Subcutaneous preadipocyte (primary cell): ENCODE measurements around the gene GATAD1. TPM values are rescaled to one million over a fixed set of nuclear protein-coding genes. Genes with fewer than 3 reads are reported as not detected.

Experiments used
- total RNA-seq: library from RNA; depleted of rRNA; stranded (reverse); fragments of >200 nt; gene quantifications from 2 replicates; pipeline ENCODE4 v1.2.3, GENCODE V29; 2012

The GATAD1 gene, protein sequence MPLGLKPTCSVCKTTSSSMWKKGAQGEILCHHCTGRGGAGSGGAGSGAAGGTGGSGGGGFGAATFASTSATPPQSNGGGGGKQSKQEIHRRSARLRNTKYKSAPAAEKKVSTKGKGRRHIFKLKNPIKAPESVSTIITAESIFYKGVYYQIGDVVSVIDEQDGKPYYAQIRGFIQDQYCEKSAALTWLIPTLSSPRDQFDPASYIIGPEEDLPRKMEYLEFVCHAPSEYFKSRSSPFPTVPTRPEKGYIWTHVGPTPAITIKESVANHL
- 23.5 and 28.5 TPM in 2 replicates for total RNA-seq

DNA sequence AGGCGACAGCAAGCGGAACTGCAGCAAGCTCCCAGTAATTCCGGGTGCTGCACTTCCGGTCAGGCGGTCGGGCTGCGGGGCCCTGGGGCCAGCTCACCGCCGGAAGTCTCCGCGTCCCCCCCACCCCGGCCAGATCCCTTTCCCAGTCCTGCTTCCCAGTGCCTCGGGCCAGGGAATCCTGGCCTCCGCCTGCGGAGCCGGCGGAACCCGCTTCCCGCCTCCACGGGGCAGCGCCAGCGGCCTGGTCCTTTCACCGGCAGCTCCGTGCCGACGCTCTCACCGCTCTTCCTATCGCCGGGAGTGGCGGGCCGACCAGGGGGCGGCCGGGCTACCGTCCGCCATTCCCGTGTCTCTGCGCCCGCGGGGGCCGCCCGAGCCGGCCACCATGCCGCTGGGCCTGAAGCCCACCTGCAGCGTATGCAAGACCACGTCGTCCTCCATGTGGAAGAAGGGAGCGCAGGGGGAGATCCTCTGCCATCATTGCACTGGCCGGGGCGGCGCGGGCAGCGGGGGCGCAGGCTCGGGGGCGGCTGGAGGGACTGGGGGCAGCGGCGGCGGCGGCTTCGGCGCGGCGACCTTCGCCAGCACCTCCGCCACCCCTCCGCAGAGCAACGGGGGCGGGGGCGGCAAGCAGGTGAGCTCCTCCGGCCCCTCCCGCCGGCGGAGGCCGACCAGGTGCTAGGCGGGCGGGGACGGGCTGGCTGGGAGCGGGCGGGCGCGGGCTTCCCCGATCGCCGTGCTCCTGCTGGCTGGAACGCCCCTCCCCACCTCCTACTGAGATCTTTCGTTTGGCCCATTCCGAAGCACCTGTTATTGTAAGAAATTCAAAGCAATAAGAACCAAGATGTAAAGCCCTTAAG is at the start of gene GATAD1:
GATAD1 (plus strand) TSS at position 138 of the 860 bp plus-strand sequence; CDS start at position 386, 248 bp downstream.

DNA sequence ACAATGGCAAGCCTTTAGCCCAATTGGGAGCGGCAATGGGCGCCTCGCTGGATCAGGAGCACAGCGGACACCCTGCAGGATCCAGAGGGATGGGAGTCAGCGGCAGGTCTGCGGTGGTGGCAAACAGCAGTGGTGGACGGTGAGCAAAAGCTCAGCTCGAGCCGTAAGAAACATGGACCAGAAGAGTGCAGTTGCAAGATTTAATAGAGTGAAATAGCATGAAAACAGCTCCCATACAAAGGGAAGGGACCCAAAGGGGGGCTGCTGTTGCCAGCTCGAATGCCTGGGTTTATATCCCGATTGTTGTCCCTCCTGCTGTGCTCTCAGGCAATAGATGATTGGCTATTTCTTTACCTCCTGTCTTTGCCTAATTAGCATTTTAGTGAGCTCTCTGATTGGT is 30.4 kb downstream of the GATAD1 start, which contains the start of gene ERVW-1:
ERVW-1 (minus strand) TSS at position 266 of the 400 bp plus-strand sequence. CDS start 7,565 bp downstream, outside the sequence.

Other genes starting within 250 kb of the GATAD1 start
- gene KRIT1, start 201.6 kb upstream of the GATAD1 start, total RNA-seq, result 38.6 and 42.0 TPM in 2 replicates
- 37.5 and 47.9 TPM in 2 replicates for gene ANKIB1, start 201.5 kb upstream of the GATAD1 start, total RNA-seq
- gene ERVW-1, start 30.5 kb downstream of the GATAD1 start, total RNA-seq, result not detected in 2 replicates
- gene PEX1, start 81.0 kb downstream of the GATAD1 start, total RNA-seq, result 14.7 and 17.8 TPM in 2 replicates
- 6.3 and 7.3 TPM in 2 replicates for gene RBM48, start 81.3 kb downstream of the GATAD1 start, total RNA-seq
- gene FAM133B, start 142.9 kb downstream of the GATAD1 start, total RNA-seq, result 14.7 and 19.5 TPM in 2 replicates